ENCODE results near the gene PDHX. TPM values are rescaled to one million over a fixed set of nuclear protein-coding genes. Genes with fewer than 3 reads are reported as not detected.

Gene PDHX
- total and polyA plus RNA-seq, 10 of the 15 experiments (the other 5 are each of a cell fraction or from before 2014, with no cell fraction given): 14.5 to 41.9 (median 28.0) TPM

DNA sequence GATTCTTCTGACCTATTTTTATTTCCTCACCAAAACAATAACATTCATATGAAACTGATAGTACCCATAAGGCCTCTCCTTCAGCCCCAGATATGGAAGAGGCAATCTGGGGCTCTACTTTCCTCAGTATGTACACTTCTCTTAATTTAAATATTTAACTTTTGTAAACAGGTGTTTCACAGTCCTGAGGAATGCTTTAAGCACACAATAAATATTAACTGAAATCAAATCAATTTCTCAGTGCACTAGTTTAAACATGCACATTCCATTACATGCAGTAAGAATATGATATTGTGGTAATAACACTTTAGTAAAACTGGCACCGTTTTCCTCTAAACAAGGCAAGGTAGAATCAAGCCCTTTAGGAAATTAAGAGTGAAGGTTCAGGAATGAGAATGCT lies 29.2 kb upstream of the PDHX start:
- Histone ChIP-seq H3K79me2 (ENCODE audit: control insufficient read depth, insufficient read depth, low read length) (no peaks in the 10 kb centered on the region), H3K27ac (ENCODE audit: control insufficient read depth, insufficient read depth) (no peak overlapping the region), H3K4me3 (no peak overlapping the region), H3K9ac (ENCODE audit: control insufficient read depth, insufficient read depth, low read length) (no peak overlapping the region), H4K20me1 (ENCODE audit: control insufficient read depth, insufficient read depth) (no peaks in the 10 kb centered on the region), H3K27me3 (replicated peaks in 1 of 2; ENCODE audit: control insufficient read depth in 2 of 2, insufficient read depth in 2 of 2, low read length in 1 of 2) (no peaks in the 10 kb centered on the region), H3K9me3 (replicated peaks; ENCODE audit: control insufficient read depth, insufficient read depth, low read length) (no peaks in the 10 kb centered on the region), H3K4me1 (ENCODE audit: control insufficient read depth, insufficient read depth, low read length) (no peaks in the 10 kb centered on the region), H3K36me3 (ENCODE audit: control insufficient read depth in 2 of 2, insufficient read depth in 2 of 2, low read length in 1 of 2) (peaks cover 0 to 3% of the 10 kb centered on the region in 2 experiments; a peak in 1 of 4 replicates), H2AFZ (ENCODE audit: control insufficient read depth, low read depth, low read length) (no peak overlapping the region), H3K4me2 (ENCODE audit: control insufficient read depth, insufficient read depth) (no peak overlapping the region)
- RAD21 ChIA-PET (ENCODE audit: unreplicated experiment): no interaction called here
- SMC1A ChIA-PET (ENCODE audit: uncharacterized antibody, unreplicated experiment): interaction anchor here (1.0 to 2.1 kb wide), 2 partner anchors 301 to 340 kb away, joined by 3 to 11 read pairs; no protein-coding TSS in a partner anchor
- no peak for ATAC-seq
- no TSS peak for BruUV-seq (replicated peaks)
- no peak for FAIRE-seq
- no peak for DNase-seq (ENCODE audit: low read depth, low spot score)
- POLR2A ChIA-PET: no interaction called here
- intact Hi-C loops (cut with micrococcal nuclease; ENCODE audit: unreplicated experiment) (no loop called here), in situ Hi-C loops (cut with MboI) (no loop called here)
- CTCF ChIA-PET: interaction anchor here (4.6 kb wide), 1 partner anchor 301 kb away, joined by 41 read pairs; no protein-coding TSS in a partner anchor
- 100% methylated on average over 1 of the region's 1 CpG for WGBS (ENCODE audit: insufficient coverage, insufficient replicate concordance, low lambda C conversion rate, missing lambda C conversion rate)
- TF ChIP-seq SKIL (IDR thresholded peaks at IDR 0.05; ENCODE audit: low read depth, poor library complexity, severe bottlenecking): no peak
- no peak for TF ChIP-seq IKZF1 (conservative IDR thresholded peaks at IDR 0.05)
- TF ChIP-seq, protein P1, sequence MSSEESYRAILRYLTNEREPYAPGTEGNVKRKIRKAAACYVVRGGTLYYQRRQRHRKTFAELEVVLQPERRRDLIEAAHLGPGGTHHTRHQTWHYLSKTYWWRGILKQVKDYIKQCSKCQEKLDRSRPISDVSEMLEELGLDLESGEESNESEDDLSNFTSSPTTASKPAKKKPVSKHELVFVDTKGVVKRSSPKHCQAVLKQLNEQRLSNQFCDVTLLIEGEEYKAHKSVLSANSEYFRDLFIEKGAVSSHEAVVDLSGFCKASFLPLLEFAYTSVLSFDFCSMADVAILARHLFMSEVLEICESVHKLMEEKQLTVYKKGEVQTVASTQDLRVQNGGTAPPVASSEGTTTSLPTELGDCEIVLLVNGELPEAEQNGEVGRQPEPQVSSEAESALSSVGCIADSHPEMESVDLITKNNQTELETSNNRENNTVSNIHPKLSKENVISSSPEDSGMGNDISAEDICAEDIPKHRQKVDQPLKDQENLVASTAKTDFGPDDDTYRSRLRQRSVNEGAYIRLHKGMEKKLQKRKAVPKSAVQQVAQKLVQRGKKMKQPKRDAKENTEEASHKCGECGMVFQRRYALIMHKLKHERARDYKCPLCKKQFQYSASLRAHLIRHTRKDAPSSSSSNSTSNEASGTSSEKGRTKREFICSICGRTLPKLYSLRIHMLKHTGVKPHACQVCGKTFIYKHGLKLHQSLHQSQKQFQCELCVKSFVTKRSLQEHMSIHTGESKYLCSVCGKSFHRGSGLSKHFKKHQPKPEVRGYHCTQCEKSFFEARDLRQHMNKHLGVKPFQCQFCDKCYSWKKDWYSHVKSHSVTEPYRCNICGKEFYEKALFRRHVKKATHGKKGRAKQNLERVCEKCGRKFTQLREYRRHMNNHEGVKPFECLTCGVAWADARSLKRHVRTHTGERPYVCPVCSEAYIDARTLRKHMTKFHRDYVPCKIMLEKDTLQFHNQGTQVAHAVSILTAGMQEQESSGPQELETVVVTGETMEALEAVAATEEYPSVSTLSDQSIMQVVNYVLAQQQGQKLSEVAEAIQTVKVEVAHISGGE (CRISPR knock-in tag; IDR thresholded peaks at IDR 0.05): no peak
- no peak for TF ChIP-seq CBX3 (IDR thresholded peaks at IDR 0.05; ENCODE audit: borderline replicate concordance, low read depth)
- TF ChIP-seq, protein P2, sequence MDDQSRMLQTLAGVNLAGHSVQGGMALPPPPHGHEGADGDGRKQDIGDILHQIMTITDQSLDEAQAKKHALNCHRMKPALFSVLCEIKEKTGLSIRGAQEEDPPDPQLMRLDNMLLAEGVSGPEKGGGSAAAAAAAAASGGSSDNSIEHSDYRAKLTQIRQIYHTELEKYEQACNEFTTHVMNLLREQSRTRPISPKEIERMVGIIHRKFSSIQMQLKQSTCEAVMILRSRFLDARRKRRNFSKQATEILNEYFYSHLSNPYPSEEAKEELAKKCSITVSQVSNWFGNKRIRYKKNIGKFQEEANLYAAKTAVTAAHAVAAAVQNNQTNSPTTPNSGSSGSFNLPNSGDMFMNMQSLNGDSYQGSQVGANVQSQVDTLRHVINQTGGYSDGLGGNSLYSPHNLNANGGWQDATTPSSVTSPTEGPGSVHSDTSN (IDR thresholded peaks at IDR 0.05; ENCODE audit: insufficient replicate concordance, low read depth, low read length): no peak
- no peak for TF ChIP-seq ASH2L (IDR thresholded peaks at IDR 0.05; ENCODE audit: borderline replicate concordance, low read depth)
- TF ChIP-seq KDM1A (IDR thresholded peaks at IDR 0.05; ENCODE audit: borderline replicate concordance): no peak
- TF ChIP-seq GATAD2B (conservative IDR thresholded peaks at IDR 0.05; ENCODE audit: low read depth): no peak
- TF ChIP-seq ETV6 (conservative IDR thresholded peaks at IDR 0.05 in 1 of 2, IDR thresholded peaks at IDR 0.05 in 1 of 2; ENCODE audit: borderline replicate concordance in 1 of 2, low read depth in 1 of 2): no peak
- TF ChIP-seq, protein P3, sequence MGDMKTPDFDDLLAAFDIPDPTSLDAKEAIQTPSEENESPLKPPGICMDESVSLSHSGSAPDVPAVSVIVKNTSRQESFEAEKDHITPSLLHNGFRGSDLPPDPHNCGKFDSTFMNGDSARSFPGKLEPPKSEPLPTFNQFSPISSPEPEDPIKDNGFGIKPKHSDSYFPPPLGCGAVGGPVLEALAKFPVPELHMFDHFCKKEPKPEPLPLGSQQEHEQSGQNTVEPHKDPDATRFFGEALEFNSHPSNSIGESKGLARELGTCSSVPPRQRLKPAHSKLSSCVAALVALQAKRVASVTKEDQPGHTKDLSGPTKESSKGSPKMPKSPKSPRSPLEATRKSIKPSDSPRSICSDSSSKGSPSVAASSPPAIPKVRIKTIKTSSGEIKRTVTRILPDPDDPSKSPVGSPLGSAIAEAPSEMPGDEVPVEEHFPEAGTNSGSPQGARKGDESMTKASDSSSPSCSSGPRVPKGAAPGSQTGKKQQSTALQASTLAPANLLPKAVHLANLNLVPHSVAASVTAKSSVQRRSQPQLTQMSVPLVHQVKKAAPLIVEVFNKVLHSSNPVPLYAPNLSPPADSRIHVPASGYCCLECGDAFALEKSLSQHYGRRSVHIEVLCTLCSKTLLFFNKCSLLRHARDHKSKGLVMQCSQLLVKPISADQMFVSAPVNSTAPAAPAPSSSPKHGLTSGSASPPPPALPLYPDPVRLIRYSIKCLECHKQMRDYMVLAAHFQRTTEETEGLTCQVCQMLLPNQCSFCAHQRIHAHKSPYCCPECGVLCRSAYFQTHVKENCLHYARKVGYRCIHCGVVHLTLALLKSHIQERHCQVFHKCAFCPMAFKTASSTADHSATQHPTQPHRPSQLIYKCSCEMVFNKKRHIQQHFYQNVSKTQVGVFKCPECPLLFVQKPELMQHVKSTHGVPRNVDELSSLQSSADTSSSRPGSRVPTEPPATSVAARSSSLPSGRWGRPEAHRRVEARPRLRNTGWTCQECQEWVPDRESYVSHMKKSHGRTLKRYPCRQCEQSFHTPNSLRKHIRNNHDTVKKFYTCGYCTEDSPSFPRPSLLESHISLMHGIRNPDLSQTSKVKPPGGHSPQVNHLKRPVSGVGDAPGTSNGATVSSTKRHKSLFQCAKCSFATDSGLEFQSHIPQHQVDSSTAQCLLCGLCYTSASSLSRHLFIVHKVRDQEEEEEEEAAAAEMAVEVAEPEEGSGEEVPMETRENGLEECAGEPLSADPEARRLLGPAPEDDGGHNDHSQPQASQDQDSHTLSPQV (IDR thresholded peaks at IDR 0.05): no peak
- no peak for TF ChIP-seq MXI1 (IDR thresholded peaks at IDR 0.05; ENCODE audit: low read depth, low read length)
- TF ChIP-seq FOXM1 (IDR thresholded peaks at IDR 0.05; ENCODE audit: low read depth, low read length): no peak
- no peak for TF ChIP-seq EED (IDR thresholded peaks at IDR 0.05; ENCODE audit: low read depth)

All from GM12878 (cell line).